Mesothelial cell of epicardium (in vitro differentiated cells): ENCODE measurements around the gene KCNN3. TPM values are rescaled to one million over a fixed set of nuclear protein-coding genes. Genes with fewer than 3 reads are reported as not detected.

ENCODE experiments used
- DNase-seq, 2 experiments: peaks; one replicate each; pipeline ENCODE4 v3.0.0; 2021; ENCODE audit warnings: low spot score in 2 of 2; ENCODE audit not compliant: unreplicated experiment in 2 of 2
- H3K27ac Mint-ChIP-seq: 2 replicates; pipeline ENCODE4 v1.8.0; 2021; ENCODE audit warnings: mixed read lengths
- H3K27me3 Mint-ChIP-seq: 2 replicates; pipeline ENCODE4 v1.8.0; 2021; ENCODE audit warnings: low read depth, mixed read lengths
- H3K36me3 Mint-ChIP-seq: 2 replicates; pipeline ENCODE4 v1.8.0; 2021; ENCODE audit warnings: mixed read lengths
- H3K4me1 Mint-ChIP-seq: 2 replicates; pipeline ENCODE4 v1.8.0; 2021; ENCODE audit warnings: mixed read lengths
- H3K4me3 Mint-ChIP-seq: 2 replicates; pipeline ENCODE4 v1.8.0; 2021; ENCODE audit warnings: mild to moderate bottlenecking, moderate library complexity, mixed read lengths
- H3K9me3 Mint-ChIP-seq: 2 replicates; pipeline ENCODE4 v1.8.0; 2021; ENCODE audit warnings: mixed read lengths
- CTCF ChIP-seq: fragments of 200-600 bp; sonication (generic); IDR thresholded peaks from one replicate; pipeline ENCODE4 v1.5.0; 2021; ENCODE audit warnings: antibody characterized with exemption; ENCODE audit not compliant: unreplicated experiment
- total RNA-seq: library from RNA; stranded (reverse); gene quantifications from 3 replicates; pipeline ENCODE4 v1.2.1, GENCODE V29; 2021

KCNN3 gene
- total RNA-seq, 1 donor from 2014 or later = 1.2 TPM

- no peak overlapping the region for H3K4me3 Mint-ChIP-seq
- DNase-seq = no peak
- no peaks in the 10 kb centered on the region for H3K36me3 Mint-ChIP-seq
- H3K4me1 Mint-ChIP-seq = peaks cover 32% of the 10 kb centered on the region
- H3K27me3 Mint-ChIP-seq = peaks cover 5% of the 10 kb centered on the region
- no peak for TF ChIP-seq CTCF
- no peaks in the 10 kb centered on the region for H3K9me3 Mint-ChIP-seq
- H3K27ac Mint-ChIP-seq = no peak overlapping the region
Measured at GRCh38 chr1:154729577-154729976, 140.5 kb downstream of the KCNN3 start.

GRCh38 chr1:154729031-154729442 is 141.0 kb downstream of the KCNN3 start:
- H3K4me3 Mint-ChIP-seq = no peak overlapping the region
- H3K27ac Mint-ChIP-seq = no peak overlapping the region
- peaks cover 32% of the 10 kb centered on the region for H3K4me1 Mint-ChIP-seq
- DNase-seq = no peak
- peaks cover 5% of the 10 kb centered on the region for H3K27me3 Mint-ChIP-seq
- no peaks in the 10 kb centered on the region for H3K9me3 Mint-ChIP-seq
- no peaks in the 10 kb centered on the region for H3K36me3 Mint-ChIP-seq
- TF ChIP-seq CTCF = no peak

GRCh38 chr1:154726896-154727753 is 143.0 kb downstream of the KCNN3 start:
- no peaks in the 10 kb centered on the region for H3K36me3 Mint-ChIP-seq
- TF ChIP-seq CTCF = no peak
- H3K4me3 Mint-ChIP-seq = no peak overlapping the region
- peaks cover 2% of the 10 kb centered on the region for H3K27me3 Mint-ChIP-seq
- no peak overlapping the region for H3K27ac Mint-ChIP-seq
- no peak for DNase-seq
- no peaks in the 10 kb centered on the region for H3K9me3 Mint-ChIP-seq
- peaks cover 32% of the 10 kb centered on the region for H3K4me1 Mint-ChIP-seq

- Mint-ChIP-seq H3K36me3 (no peaks in the 10 kb centered on the region), H3K27me3 (peaks cover 2% of the 10 kb centered on the region), H3K4me3 (no peak overlapping the region), H3K27ac (no peak overlapping the region), H3K4me1 (peaks cover 29% of the 10 kb centered on the region), H3K9me3 (no peaks in the 10 kb centered on the region)
- TF ChIP-seq CTCF = no peak
- no peak for DNase-seq
Measured at GRCh38 chr1:154726443-154726842, 143.6 kb downstream of the KCNN3 start.

- Mint-ChIP-seq H3K4me1 (peaks cover 23% of the 10 kb centered on the region), H3K36me3 (no peaks in the 10 kb centered on the region), H3K9me3 (no peaks in the 10 kb centered on the region), H3K27me3 (peaks cover 2% of the 10 kb centered on the region), H3K4me3 (no peak overlapping the region), H3K27ac (no peak overlapping the region)
- no peak for TF ChIP-seq CTCF
- no peak for DNase-seq
Measured at GRCh38 chr1:154725865-154726264, 144.2 kb downstream of the KCNN3 start.
